Stimulated activated CD8-positive, alpha-beta memory T cell treated with anti-CD3 and anti-CD28 coated beads, Interleukin-15, amount 100 ng/mL, for 4 hours (primary cell): ENCODE data around the gene OTULIN.

ENCODE experiments used
- DNase-seq, 2 donors: peaks; one replicate each; pipeline ENCODE4 v3.0.0-alpha.2; 2020; ENCODE audit warnings: low read depth in 2 of 2

The OTULIN gene

GRCh38 chr5:14721990-14722656 lies 57.6 kb downstream of the OTULIN start:
- DNase-seq: no peak

- DNase-seq: no peak
Measured at GRCh38 chr5:14722923-14723322, 58.4 kb downstream of the OTULIN start.

- DNase-seq: no peak
Measured at GRCh38 chr5:14723701-14724132, 59.2 kb downstream of the OTULIN start.

GRCh38 chr5:14724633-14725032 lies 60.1 kb downstream of the OTULIN start:
- DNase-seq: no peak

DNA sequence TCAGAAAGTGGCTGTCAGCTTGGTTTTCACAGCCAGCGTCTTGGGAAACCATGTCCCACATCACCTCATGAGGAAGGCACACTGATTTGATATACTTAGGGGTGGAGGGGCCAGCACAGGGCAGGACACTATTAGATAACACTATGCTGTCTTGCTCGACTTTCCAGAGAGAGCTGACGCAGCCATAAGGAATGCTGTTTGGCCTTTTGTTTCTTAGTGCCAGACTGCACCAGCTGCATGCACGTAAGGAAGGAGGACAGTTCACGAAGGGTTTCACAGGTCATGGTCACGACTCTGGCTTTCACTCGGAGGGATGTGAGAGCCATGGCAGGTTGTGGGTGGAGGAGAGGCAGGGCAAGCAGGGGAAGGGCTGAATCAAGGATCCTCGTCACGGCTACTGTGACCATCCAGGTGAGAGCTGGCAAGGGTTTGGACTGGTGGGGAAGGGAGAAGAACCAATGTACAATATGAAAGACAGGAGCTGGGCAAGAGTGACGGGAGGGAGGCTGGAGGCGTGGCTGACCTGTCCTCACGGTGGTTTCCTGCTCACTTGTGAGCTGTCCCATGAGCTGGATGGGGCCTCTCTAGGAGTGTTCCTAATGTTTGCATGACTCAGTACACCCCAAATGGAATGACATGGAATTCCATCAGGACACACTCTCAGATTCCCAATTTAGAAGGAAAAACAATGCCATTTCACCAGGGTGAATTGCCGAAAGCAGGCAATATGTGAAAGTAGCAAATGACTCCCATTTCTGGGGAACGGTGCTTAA lies 61.7 kb downstream of the OTULIN start:
- no peak for DNase-seq

DNA sequence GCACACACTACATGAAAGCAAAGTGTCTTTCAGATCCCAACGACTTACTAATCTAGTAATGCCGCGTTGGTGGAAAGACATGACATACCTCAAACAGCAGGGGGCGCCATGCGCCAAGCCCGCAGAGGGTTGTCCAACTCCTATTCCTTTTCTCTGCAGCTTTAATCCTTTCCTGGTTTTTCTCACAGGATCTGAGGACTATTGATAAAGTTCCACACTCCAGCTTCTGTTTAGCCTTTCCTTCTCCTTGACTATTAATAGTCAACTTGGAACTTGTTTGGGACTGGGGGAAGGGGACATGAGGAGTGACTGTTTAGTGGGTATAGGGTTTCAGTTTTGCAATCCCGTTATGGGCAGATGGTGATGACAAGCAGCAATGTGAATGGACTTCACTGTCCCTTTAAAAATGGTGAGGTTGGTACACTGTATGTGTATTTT lies 62.9 kb downstream of the OTULIN start:
- DNase-seq: peak; percentile 30 to 32

DNA sequence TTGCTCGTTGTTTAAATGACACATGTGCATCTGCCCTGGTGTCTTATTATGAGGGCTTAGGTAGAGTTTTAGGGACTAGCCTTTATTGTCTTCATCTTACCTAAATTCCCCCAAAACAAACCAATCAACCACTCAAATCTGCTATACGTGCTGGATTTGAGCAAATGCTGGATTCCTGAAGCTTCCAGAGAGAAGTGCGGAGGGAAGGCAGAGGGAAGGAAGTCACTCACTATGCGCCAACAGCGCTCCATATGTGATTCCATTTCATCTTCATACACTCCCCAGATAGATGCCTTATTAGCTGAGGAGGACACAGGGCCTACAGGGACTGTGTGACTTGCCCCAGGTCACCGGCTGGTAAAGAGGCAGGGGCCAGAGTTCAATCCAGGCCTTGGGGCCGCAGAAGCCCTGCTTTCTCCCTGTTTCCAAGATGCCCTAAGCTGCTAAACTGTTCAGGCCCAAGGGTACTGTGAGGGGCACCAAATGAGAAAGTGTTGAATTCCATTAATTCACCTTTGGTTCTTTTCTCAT lies 63.5 kb downstream of the OTULIN start:
- no peak for DNase-seq

DNA sequence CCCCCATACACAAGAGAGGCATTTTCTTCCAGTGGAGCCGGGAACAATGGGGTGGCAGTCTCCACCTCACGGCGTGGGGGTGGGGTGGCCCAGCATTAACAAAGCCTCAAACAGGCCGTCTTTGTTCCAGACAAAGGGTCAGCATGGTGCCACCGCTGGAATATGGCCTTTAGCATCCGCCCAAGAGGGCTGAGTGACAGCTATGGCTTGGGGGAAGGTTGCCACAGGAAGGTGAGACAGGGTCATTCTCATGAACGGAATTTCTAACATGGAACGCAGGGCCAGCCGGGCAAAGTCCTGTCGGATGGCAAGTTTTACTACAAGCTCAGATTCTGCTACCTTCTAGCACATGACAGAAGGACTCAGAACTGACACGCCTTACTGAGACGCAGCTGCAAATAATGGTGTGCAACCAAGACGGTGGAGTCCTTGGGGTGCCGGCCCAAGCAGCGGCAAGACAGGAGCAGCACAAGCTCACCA lies 64.0 kb downstream of the OTULIN start:
- no peak for DNase-seq

- DNase-seq: no peak
Measured at GRCh38 chr5:14729448-14730385, 65.2 kb downstream of the OTULIN start.

DNA sequence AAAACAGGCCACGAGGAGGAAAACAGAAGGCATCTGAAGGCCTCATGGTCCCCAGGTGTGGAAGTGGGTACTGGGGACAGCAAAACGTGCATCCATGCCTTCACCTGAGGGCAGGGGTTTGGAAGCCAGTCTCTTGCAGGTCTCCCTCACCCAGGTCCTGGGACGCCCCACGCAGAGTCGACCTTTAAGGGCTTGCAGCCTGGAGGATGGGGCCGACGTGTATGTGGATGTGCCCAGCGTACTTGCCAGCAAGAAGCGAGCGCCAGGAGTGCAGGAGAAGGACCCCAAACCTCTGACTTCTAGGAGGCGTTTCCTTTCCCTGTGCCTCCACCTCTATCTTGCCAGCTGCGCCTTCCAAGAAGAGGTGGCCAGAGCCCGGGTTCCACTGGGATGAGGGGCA lies 65.9 kb downstream of the OTULIN start:
- no peak for DNase-seq

DNA sequence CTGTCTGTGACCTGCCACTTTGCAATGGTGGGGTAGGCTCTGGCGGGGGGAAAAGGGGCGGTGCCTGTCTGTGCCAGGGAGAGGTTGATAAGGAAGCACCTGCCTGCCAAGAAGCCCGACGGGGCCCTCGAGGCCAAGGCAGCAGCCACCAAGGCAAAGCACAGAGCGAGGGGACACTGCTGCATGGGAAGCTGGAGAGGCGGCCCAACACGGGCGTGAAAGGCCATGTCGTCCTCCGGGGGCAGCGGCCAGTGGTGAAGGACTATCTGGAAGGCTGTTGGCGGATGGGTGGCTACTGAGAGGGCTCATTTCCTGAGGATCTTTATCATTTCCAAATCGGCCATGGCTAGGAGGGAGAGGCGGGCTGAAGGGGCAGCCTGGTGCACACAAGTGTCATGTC lies 66.4 kb downstream of the OTULIN start:
- DNase-seq: no peak

GRCh38 chr5:14732991-14733390 lies 68.5 kb downstream of the OTULIN start:
- no peak for DNase-seq

DNA sequence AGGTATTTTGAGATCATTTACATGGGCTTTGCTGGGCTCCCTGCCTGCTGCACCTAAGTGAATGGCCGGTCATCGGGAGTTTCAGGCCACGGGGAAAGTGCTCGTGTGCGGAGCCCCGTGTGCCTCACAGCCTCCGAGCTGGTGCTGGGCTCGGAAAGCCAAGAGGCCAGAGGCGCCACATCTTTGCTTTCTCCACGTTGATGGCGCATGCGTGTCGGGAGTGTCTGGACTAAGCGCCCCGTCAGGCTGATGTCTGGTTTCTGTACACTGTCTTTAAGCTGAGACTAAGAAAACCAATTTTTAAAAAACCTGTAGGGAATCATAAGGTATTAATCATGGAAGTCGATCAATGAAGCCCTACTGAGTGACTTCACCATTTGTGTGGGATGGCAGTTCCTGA lies 69.1 kb downstream of the OTULIN start:
- DNase-seq: no peak

DNA sequence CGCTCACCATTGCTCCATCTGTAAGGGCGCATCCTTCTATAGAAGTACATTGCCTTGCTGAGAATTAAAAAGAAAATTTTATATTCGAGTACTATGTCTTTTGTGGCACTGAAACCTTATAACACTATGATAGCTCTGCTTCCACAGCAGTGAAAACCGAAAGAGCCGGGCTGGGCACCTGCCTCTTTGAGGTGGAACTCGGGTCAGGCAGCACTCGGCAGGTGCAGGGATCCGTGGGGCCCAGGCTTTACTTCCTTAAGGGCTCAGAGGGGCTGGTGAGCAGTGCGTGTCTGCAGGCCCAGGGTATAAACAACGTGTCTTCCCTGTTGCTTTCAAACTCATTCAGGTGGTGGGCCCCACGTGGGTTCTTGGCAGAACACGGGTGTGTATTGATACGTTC lies 69.9 kb downstream of the OTULIN start:
- DNase-seq: no peak

DNA sequence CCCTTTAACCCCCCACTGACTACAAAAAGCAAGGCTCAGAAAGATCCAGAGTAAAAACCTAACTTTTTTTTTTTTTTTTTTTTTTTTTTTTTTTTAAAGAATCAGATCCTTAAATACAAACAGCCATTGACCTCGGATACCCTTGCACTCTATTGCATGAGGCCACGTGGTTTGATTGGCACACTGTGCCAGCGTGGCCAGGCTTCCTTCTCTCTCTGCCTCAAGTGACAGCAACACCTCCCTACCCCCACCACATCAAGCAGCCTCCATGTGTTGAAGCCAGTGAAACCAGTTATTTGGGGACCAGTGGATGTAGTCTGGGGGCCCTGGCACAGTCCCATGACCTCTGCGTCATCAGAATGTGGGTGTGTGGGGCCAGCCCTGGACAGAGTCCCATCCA lies 71.4 kb downstream of the OTULIN start:
- DNase-seq: no peak

DNA sequence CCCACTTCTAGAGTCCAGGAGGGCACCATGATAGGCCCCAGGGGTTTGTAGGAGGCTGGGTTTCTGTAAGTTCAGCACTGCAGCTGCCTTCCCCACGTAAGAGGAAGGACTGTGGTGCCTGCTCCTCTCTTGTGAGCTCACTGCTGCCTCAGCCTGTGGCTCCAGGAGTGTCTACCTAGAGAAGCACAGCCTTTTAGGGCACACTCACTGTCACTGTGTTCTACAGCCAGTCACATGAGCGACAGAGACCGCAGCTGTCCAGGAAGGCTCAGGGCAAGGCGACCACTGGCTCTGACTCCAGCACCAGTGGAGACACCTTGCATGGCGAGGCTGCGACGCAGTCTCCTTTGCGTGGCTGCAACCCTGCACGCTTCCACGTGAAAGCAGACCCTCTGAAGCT lies 72.8 kb downstream of the OTULIN start:
- DNase-seq: no peak

DNA sequence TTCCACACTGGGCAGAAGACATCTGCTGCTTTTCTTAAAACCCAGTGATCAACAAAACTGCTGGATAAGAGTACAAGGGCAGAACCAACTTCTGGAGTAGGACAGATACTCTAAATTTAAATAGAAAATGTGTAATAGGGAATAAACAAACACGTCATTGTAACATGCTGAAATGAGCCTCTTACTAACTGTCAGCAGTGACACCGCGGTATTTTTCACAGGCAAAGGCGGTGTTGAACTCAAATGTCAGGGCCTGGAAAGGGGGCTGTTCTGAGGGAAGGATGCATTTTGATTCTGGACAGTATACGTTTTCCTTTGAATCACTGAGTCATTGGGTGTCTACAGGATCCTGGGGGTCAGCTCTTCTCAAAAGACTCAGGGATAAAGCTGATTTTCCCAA lies 73.5 kb downstream of the OTULIN start:
- DNase-seq: no peak

- no peak for DNase-seq
Measured at GRCh38 chr5:14739538-14739937, 75.0 kb downstream of the OTULIN start.

GRCh38 chr5:14739981-14740380 lies 75.5 kb downstream of the OTULIN start:
- DNase-seq: no peak

- DNase-seq: no peak
Measured at GRCh38 chr5:14741131-14741530, 76.6 kb downstream of the OTULIN start.

DNA sequence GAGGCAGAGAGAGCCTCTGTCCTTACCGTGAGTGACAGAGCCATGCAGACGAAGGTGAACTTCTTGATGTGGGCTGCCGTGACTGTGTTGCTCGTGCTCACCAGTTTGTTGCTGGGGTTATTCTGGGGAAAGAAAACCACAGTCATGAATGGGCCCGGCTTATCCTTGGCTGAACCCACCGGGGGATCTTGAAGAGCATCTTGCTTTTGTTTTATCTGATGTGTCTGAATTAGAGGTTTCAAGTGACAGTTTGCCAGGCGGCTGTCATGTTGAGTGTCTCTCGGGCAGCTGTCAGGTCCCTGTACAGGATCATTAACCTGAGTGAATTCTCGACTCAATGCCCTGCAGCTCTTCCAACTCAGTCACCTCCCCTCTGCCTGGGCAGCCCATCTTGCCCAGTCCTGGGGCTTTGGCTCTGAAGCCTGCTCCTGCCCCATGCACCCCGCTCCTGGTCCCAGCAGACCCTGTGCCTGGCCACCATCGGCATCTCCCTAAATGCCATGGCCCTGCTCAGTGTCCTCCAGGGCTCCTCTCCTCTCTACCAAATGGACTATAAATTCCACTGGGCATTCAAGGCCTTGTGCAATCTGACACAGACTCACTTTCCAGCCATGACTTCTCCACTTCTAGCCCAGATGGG lies 77.4 kb downstream of the OTULIN start:
- DNase-seq: no peak
